ENCODE results near the gene FCN1.

Gene FCN1

GRCh38 chr9:134870301-134870694 lies 47.4 kb downstream of the FCN1 start:
- no peak overlapping the region for H3K4me3 ChIP-seq (ENCODE audit: low read depth, low read length)
- H3K27me3 ChIP-seq (ENCODE audit: insufficient read depth, low read length) = peaks cover 53% of the 10 kb centered on the region
- no peak overlapping the region for H3K27ac ChIP-seq (ENCODE audit: low read depth, low read length)
- H3K4me1 ChIP-seq (ENCODE audit: control insufficient read depth, insufficient read depth, low read length, unreplicated experiment) = no peaks in the 10 kb centered on the region
- H2AFZ ChIP-seq (ENCODE audit: low read length, unreplicated experiment) = no peak overlapping the region
- no peaks in the 10 kb centered on the region for H3K36me3 ChIP-seq (ENCODE audit: insufficient read depth, low read length)
- H3K79me2 ChIP-seq (ENCODE audit: control insufficient read depth, insufficient read depth, low read length, unreplicated experiment) = no peaks in the 10 kb centered on the region

GRCh38 chr9:134869554-134870300 lies 48.0 kb downstream of the FCN1 start:
- H3K27ac ChIP-seq (ENCODE audit: low read depth, low read length) = no peak overlapping the region
- no peak overlapping the region for H2AFZ ChIP-seq (ENCODE audit: low read length, unreplicated experiment)
- no peaks in the 10 kb centered on the region for H3K36me3 ChIP-seq (ENCODE audit: insufficient read depth, low read length)
- H3K4me3 ChIP-seq (ENCODE audit: low read depth, low read length) = no peak overlapping the region
- H3K4me1 ChIP-seq (ENCODE audit: control insufficient read depth, insufficient read depth, low read length, unreplicated experiment) = no peaks in the 10 kb centered on the region
- peaks cover 47% of the 10 kb centered on the region for H3K27me3 ChIP-seq (ENCODE audit: insufficient read depth, low read length)
- no peaks in the 10 kb centered on the region for H3K79me2 ChIP-seq (ENCODE audit: control insufficient read depth, insufficient read depth, low read length, unreplicated experiment)

GRCh38 chr9:134868751-134869553 lies 48.8 kb downstream of the FCN1 start:
- Histone ChIP-seq H3K36me3 (ENCODE audit: insufficient read depth, low read length) (no peaks in the 10 kb centered on the region), H3K4me3 (ENCODE audit: low read depth, low read length) (no peak overlapping the region), H3K79me2 (ENCODE audit: control insufficient read depth, insufficient read depth, low read length, unreplicated experiment) (no peaks in the 10 kb centered on the region), H3K4me1 (ENCODE audit: control insufficient read depth, insufficient read depth, low read length, unreplicated experiment) (no peaks in the 10 kb centered on the region), H2AFZ (ENCODE audit: low read length, unreplicated experiment) (no peak overlapping the region), H3K27ac (ENCODE audit: low read depth, low read length) (no peak overlapping the region), H3K27me3 (ENCODE audit: insufficient read depth, low read length) (peaks cover 39% of the 10 kb centered on the region)

GRCh38 chr9:134867917-134868750 lies 49.6 kb downstream of the FCN1 start:
- no peaks in the 10 kb centered on the region for H3K4me1 ChIP-seq (ENCODE audit: control insufficient read depth, insufficient read depth, low read length, unreplicated experiment)
- H3K27me3 ChIP-seq (ENCODE audit: insufficient read depth, low read length) = peaks cover 31% of the 10 kb centered on the region
- no peaks in the 10 kb centered on the region for H3K36me3 ChIP-seq (ENCODE audit: insufficient read depth, low read length)
- no peak overlapping the region for H3K4me3 ChIP-seq (ENCODE audit: low read depth, low read length)
- no peak overlapping the region for H3K27ac ChIP-seq (ENCODE audit: low read depth, low read length)
- H2AFZ ChIP-seq (ENCODE audit: low read length, unreplicated experiment) = no peak overlapping the region
- no peaks in the 10 kb centered on the region for H3K79me2 ChIP-seq (ENCODE audit: control insufficient read depth, insufficient read depth, low read length, unreplicated experiment)

GRCh38 chr9:134864821-134865190 lies 52.9 kb downstream of the FCN1 start:
- peaks cover under 1% of the 10 kb centered on the region for H3K27me3 ChIP-seq (ENCODE audit: insufficient read depth, low read length)
- H2AFZ ChIP-seq (ENCODE audit: low read length, unreplicated experiment) = no peak overlapping the region
- H3K27ac ChIP-seq (ENCODE audit: low read depth, low read length) = no peak overlapping the region
- no peak overlapping the region for H3K4me3 ChIP-seq (ENCODE audit: low read depth, low read length)
- no peaks in the 10 kb centered on the region for H3K4me1 ChIP-seq (ENCODE audit: control insufficient read depth, insufficient read depth, low read length, unreplicated experiment)
- no peaks in the 10 kb centered on the region for H3K79me2 ChIP-seq (ENCODE audit: control insufficient read depth, insufficient read depth, low read length, unreplicated experiment)
- H3K36me3 ChIP-seq (ENCODE audit: insufficient read depth, low read length) = no peaks in the 10 kb centered on the region; the same call in 1 of the 2 replicates

- H3K27me3 ChIP-seq (ENCODE audit: insufficient read depth, low read length) = no peaks in the 10 kb centered on the region; the same call in 1 of the 2 replicates
- H3K4me3 ChIP-seq (ENCODE audit: low read depth, low read length) = no peak overlapping the region
- no peak overlapping the region for H2AFZ ChIP-seq (ENCODE audit: low read length, unreplicated experiment)
- H3K36me3 ChIP-seq (ENCODE audit: insufficient read depth, low read length) = no peaks in the 10 kb centered on the region; the same call in 1 of the 2 replicates
- no peaks in the 10 kb centered on the region for H3K79me2 ChIP-seq (ENCODE audit: control insufficient read depth, insufficient read depth, low read length, unreplicated experiment)
- H3K27ac ChIP-seq (ENCODE audit: low read depth, low read length) = no peak overlapping the region
- no peaks in the 10 kb centered on the region for H3K4me1 ChIP-seq (ENCODE audit: control insufficient read depth, insufficient read depth, low read length, unreplicated experiment)
Observed at GRCh38 chr9:134863941-134864820, 53.5 kb downstream of the FCN1 start.

GRCh38 chr9:134863306-134863902 lies 54.3 kb downstream of the FCN1 start:
- H3K79me2 ChIP-seq (ENCODE audit: control insufficient read depth, insufficient read depth, low read length, unreplicated experiment) = no peaks in the 10 kb centered on the region
- H3K4me1 ChIP-seq (ENCODE audit: control insufficient read depth, insufficient read depth, low read length, unreplicated experiment) = peaks cover 2% of the 10 kb centered on the region
- H3K27me3 ChIP-seq (ENCODE audit: insufficient read depth, low read length) = no peaks in the 10 kb centered on the region; the same call in 1 of the 2 replicates
- no peaks in the 10 kb centered on the region; the same call in 1 of the 2 replicates for H3K36me3 ChIP-seq (ENCODE audit: insufficient read depth, low read length)
- H3K4me3 ChIP-seq (ENCODE audit: low read depth, low read length) = no peak overlapping the region
- no peak overlapping the region for H3K27ac ChIP-seq (ENCODE audit: low read depth, low read length)
- no peak overlapping the region for H2AFZ ChIP-seq (ENCODE audit: low read length, unreplicated experiment)

- Histone ChIP-seq H3K27me3 (ENCODE audit: insufficient read depth, low read length) (no peaks in the 10 kb centered on the region; the same call in 1 of the 2 replicates), H3K4me1 (ENCODE audit: control insufficient read depth, insufficient read depth, low read length, unreplicated experiment) (peaks cover 5% of the 10 kb centered on the region)
Observed at GRCh38 chr9:134861595-134862334, 55.9 kb downstream of the FCN1 start.

GRCh38 chr9:134860510-134860909 lies 57.2 kb downstream of the FCN1 start:
- peaks cover 5% of the 10 kb centered on the region for H3K4me1 ChIP-seq (ENCODE audit: control insufficient read depth, insufficient read depth, low read length, unreplicated experiment)
- no peaks in the 10 kb centered on the region for H3K79me2 ChIP-seq (ENCODE audit: control insufficient read depth, insufficient read depth, low read length, unreplicated experiment)
- H3K36me3 ChIP-seq (ENCODE audit: insufficient read depth, low read length) = no peaks in the 10 kb centered on the region; the same call in 1 of the 2 replicates
- H3K27me3 ChIP-seq (ENCODE audit: insufficient read depth, low read length) = no peaks in the 10 kb centered on the region; the same call in 1 of the 2 replicates
- no peak overlapping the region for H3K4me3 ChIP-seq (ENCODE audit: low read depth, low read length)
- no peak overlapping the region for H3K27ac ChIP-seq (ENCODE audit: low read depth, low read length)
- H2AFZ ChIP-seq (ENCODE audit: low read length, unreplicated experiment) = no peak overlapping the region

More at GRCh38 chr9:134861595-134862334, 55.9 kb downstream of the FCN1 start:
- no peaks in the 10 kb centered on the region for H3K79me2 ChIP-seq (ENCODE audit: control insufficient read depth, insufficient read depth, low read length, unreplicated experiment)
- no peak overlapping the region for H2AFZ ChIP-seq (ENCODE audit: low read length, unreplicated experiment)
- H3K4me3 ChIP-seq (ENCODE audit: low read depth, low read length) = no peak overlapping the region
- H3K36me3 ChIP-seq (ENCODE audit: insufficient read depth, low read length) = no peaks in the 10 kb centered on the region; the same call in 1 of the 2 replicates
- H3K27ac ChIP-seq (ENCODE audit: low read depth, low read length) = no peak overlapping the region

Data from ACC112 (cell line).